T-helper 2 cell treated with Interferon-gamma antibody and Interleukin-4, amounts not matched to agents 5 μg/mL and 100 μg/mL, for 36 hours (primary cell): ENCODE data around the gene EMC8.

Source experiments
- DNase-seq: peaks from one replicate; pipeline ENCODE4 v3.0.0; 2021; ENCODE audit warnings: low spot score
- H3K27ac Mint-ChIP-seq: one replicate; pipeline ENCODE4 v1.8.0; 2021; ENCODE audit warnings: mild to moderate bottlenecking, mixed read lengths
- H3K27me3 Mint-ChIP-seq: one replicate; pipeline ENCODE4 v1.8.0; 2021; ENCODE audit warnings: low read depth, mixed read lengths
- H3K36me3 Mint-ChIP-seq: one replicate; pipeline ENCODE4 v1.8.0; 2021; ENCODE audit warnings: low read depth, mixed read lengths
- H3K4me1 Mint-ChIP-seq: one replicate; pipeline ENCODE4 v1.8.0; 2021; ENCODE audit warnings: low read depth, mixed read lengths
- H3K4me3 Mint-ChIP-seq: one replicate; pipeline ENCODE4 v1.8.0; 2022; ENCODE audit warnings: mild to moderate bottlenecking, moderate library complexity, mixed read lengths
- H3K9me3 Mint-ChIP-seq: one replicate; pipeline ENCODE4 v1.8.0; 2021; ENCODE audit warnings: mixed read lengths

EMC8 gene

GRCh38 chr16:85799497-85800320, at the start of gene EMC8, which contains the start of gene COX4I1:
EMC8 (minus strand) TSS chr16:85799544; CDS start chr16:85799295, 249 bp downstream.
COX4I1 (plus strand) TSS chr16:85799695; CDS start chr16:85801206, 1,511 bp downstream.
- H3K27me3 Mint-ChIP-seq: no peaks in the 10 kb centered on the region
- peaks cover 46% of the 10 kb centered on the region for H3K36me3 Mint-ChIP-seq
- peak within 1 kb of the TSS; percentile 93 for H3K27ac Mint-ChIP-seq
- H3K4me3 Mint-ChIP-seq: peak within 1 kb of the TSS; percentile 90
- H3K4me1 Mint-ChIP-seq: peaks cover 39% of the 10 kb centered on the region
- no peaks in the 10 kb centered on the region for H3K9me3 Mint-ChIP-seq
- peak; percentile 95 for DNase-seq

GRCh38 chr16:85848986-85849385, 49.6 kb upstream of the EMC8 start:
- no peak for DNase-seq
- H3K9me3 Mint-ChIP-seq: no peaks in the 10 kb centered on the region
- peaks cover 11% of the 10 kb centered on the region for H3K27me3 Mint-ChIP-seq
- H3K36me3 Mint-ChIP-seq: no peaks in the 10 kb centered on the region
- no peak overlapping the region for H3K27ac Mint-ChIP-seq
- peaks cover 2% of the 10 kb centered on the region for H3K4me1 Mint-ChIP-seq
- H3K4me3 Mint-ChIP-seq: no peak overlapping the region

- H3K9me3 Mint-ChIP-seq: no peaks in the 10 kb centered on the region
- H3K4me3 Mint-ChIP-seq: no peak overlapping the region
- H3K27me3 Mint-ChIP-seq: peaks cover 11% of the 10 kb centered on the region
- no peak for DNase-seq
- H3K4me1 Mint-ChIP-seq: peaks cover 2% of the 10 kb centered on the region
- no peaks in the 10 kb centered on the region for H3K36me3 Mint-ChIP-seq
- no peak overlapping the region for H3K27ac Mint-ChIP-seq
Observed at GRCh38 chr16:85847681-85848601, 48.6 kb upstream of the EMC8 start.

- Mint-ChIP-seq H3K9me3 (no peaks in the 10 kb centered on the region), H3K36me3 (no peaks in the 10 kb centered on the region), H3K27ac (no peak overlapping the region), H3K27me3 (peaks cover 9% of the 10 kb centered on the region), H3K4me1 (peaks cover 2% of the 10 kb centered on the region), H3K4me3 (no peak overlapping the region)
- DNase-seq: no peak
Observed at GRCh38 chr16:85847036-85847435, 47.7 kb upstream of the EMC8 start.

GRCh38 chr16:85846461-85846860, 47.1 kb upstream of the EMC8 start:
- Mint-ChIP-seq H3K9me3 (no peaks in the 10 kb centered on the region), H3K27ac (no peak overlapping the region)

GRCh38 chr16:85845266-85845665, 45.9 kb upstream of the EMC8 start:
- no peaks in the 10 kb centered on the region for H3K36me3 Mint-ChIP-seq
- H3K4me3 Mint-ChIP-seq: no peak overlapping the region
- H3K27me3 Mint-ChIP-seq: peaks cover 9% of the 10 kb centered on the region
- no peak for DNase-seq
- H3K9me3 Mint-ChIP-seq: no peaks in the 10 kb centered on the region
- no peak overlapping the region for H3K27ac Mint-ChIP-seq
- H3K4me1 Mint-ChIP-seq: peaks cover 2% of the 10 kb centered on the region

More at GRCh38 chr16:85846461-85846860, 47.1 kb upstream of the EMC8 start:
- Mint-ChIP-seq H3K4me3 (no peak overlapping the region), H3K4me1 (peaks cover 2% of the 10 kb centered on the region), H3K36me3 (no peaks in the 10 kb centered on the region), H3K27me3 (peaks cover 9% of the 10 kb centered on the region)
- DNase-seq: no peak

GRCh38 chr16:85844786-85845185, 45.4 kb upstream of the EMC8 start:
- no peaks in the 10 kb centered on the region for H3K9me3 Mint-ChIP-seq
- DNase-seq: no peak
- no peaks in the 10 kb centered on the region for H3K36me3 Mint-ChIP-seq
- H3K27ac Mint-ChIP-seq: no peak overlapping the region
- H3K4me3 Mint-ChIP-seq: no peak overlapping the region
- H3K27me3 Mint-ChIP-seq: peaks cover 9% of the 10 kb centered on the region
- peaks cover 2% of the 10 kb centered on the region for H3K4me1 Mint-ChIP-seq

- no peak for DNase-seq
- H3K27me3 Mint-ChIP-seq: peaks cover 9% of the 10 kb centered on the region
- no peak overlapping the region for H3K4me3 Mint-ChIP-seq
Observed at GRCh38 chr16:85844169-85844481, 44.8 kb upstream of the EMC8 start.

GRCh38 chr16:85843471-85844168, 44.3 kb upstream of the EMC8 start:
- H3K27ac Mint-ChIP-seq: no peak overlapping the region

More at GRCh38 chr16:85844169-85844481, 44.8 kb upstream of the EMC8 start:
- H3K4me1 Mint-ChIP-seq: peaks cover 2% of the 10 kb centered on the region
- no peak overlapping the region for H3K27ac Mint-ChIP-seq
- no peaks in the 10 kb centered on the region for H3K36me3 Mint-ChIP-seq
- no peaks in the 10 kb centered on the region for H3K9me3 Mint-ChIP-seq

GRCh38 chr16:85842848-85843247, 43.5 kb upstream of the EMC8 start:
- no peaks in the 10 kb centered on the region for H3K9me3 Mint-ChIP-seq
- no peaks in the 10 kb centered on the region for H3K36me3 Mint-ChIP-seq
- DNase-seq: no peak
- H3K27ac Mint-ChIP-seq: no peak overlapping the region
- peaks cover 9% of the 10 kb centered on the region for H3K27me3 Mint-ChIP-seq
- peaks cover 2% of the 10 kb centered on the region for H3K4me1 Mint-ChIP-seq
- H3K4me3 Mint-ChIP-seq: no peak overlapping the region

More at GRCh38 chr16:85843471-85844168, 44.3 kb upstream of the EMC8 start:
- no peaks in the 10 kb centered on the region for H3K36me3 Mint-ChIP-seq
- no peaks in the 10 kb centered on the region for H3K9me3 Mint-ChIP-seq
- no peak overlapping the region for H3K4me3 Mint-ChIP-seq
- no peak for DNase-seq
- H3K27me3 Mint-ChIP-seq: peaks cover 9% of the 10 kb centered on the region
- peaks cover 2% of the 10 kb centered on the region for H3K4me1 Mint-ChIP-seq

- Mint-ChIP-seq H3K4me1 (peaks cover 2% of the 10 kb centered on the region), H3K9me3 (no peaks in the 10 kb centered on the region), H3K27ac (no peak overlapping the region), H3K4me3 (no peak overlapping the region), H3K27me3 (peaks cover 9% of the 10 kb centered on the region), H3K36me3 (no peaks in the 10 kb centered on the region)
- DNase-seq: no peak
Observed at GRCh38 chr16:85842435-85842834, 43.1 kb upstream of the EMC8 start.

GRCh38 chr16:85840801-85841200, 41.5 kb upstream of the EMC8 start:
- peaks cover 2% of the 10 kb centered on the region for H3K4me1 Mint-ChIP-seq
- H3K36me3 Mint-ChIP-seq: no peaks in the 10 kb centered on the region
- DNase-seq: no peak
- H3K27ac Mint-ChIP-seq: no peak overlapping the region
- H3K4me3 Mint-ChIP-seq: no peak overlapping the region
- peaks cover 5% of the 10 kb centered on the region for H3K27me3 Mint-ChIP-seq
- H3K9me3 Mint-ChIP-seq: no peaks in the 10 kb centered on the region

GRCh38 chr16:85840395-85840794, 41.1 kb upstream of the EMC8 start:
- Mint-ChIP-seq H3K27me3 (peaks cover 5% of the 10 kb centered on the region), H3K9me3 (no peaks in the 10 kb centered on the region), H3K36me3 (no peaks in the 10 kb centered on the region), H3K4me3 (no peak overlapping the region), H3K4me1 (peaks cover 2% of the 10 kb centered on the region), H3K27ac (no peak overlapping the region)
- no peak for DNase-seq
